K562 (cell line): ENCODE data around the gene FAM107B. TPM values are rescaled to one million over a fixed set of nuclear protein-coding genes. Genes with fewer than 3 reads are reported as not detected.

Experiments used
- polyA plus RNA-seq, 8 experiments: library from polyadenylated mRNA; depleted of rRNA in 4 of 8; stranded (reverse) in 5 of 8; unstranded in 3 of 8; fragments of >200 nt; fragmentation: Nextera tagmentation in 2 of 8; fragmentation: Illumina TruSeq in 1 of 8; extraction: Ambion mirVana in 2 of 8; extraction: Trizol in 1 of 8; gene quantifications; 2 replicates each; pipeline versions ENCODE4 v1.2.1 to v1.2.3, GENCODE V29; 2011 to 2014; ENCODE audit warnings: inconsistent platforms in 1 of 8, missing spikeins in 1 of 8
- small RNA-seq: library from RNA; depleted of rRNA; stranded (forward); fragments of <200 nt; gene quantifications from one replicate; pipeline ENCODE3, GENCODE V24; 2014
- total RNA-seq, 7 experiments: library from RNA; depleted of rRNA in 6 of 7; stranded (reverse); fragments of >200 nt in 6 of 7; fragmentation: Illumina TruSeq in 2 of 7; extraction: Trizol in 2 of 7; gene quantifications; 2 replicates each; pipeline versions ENCODE4 v1.2.1 to v1.2.3, GENCODE V29; 2011 to 2021; ENCODE audit warnings: low replicate concordance in 1 of 7

FAM107B gene
- total and polyA plus RNA-seq, 9 of the 15 experiments (the other 6 are each of a cell fraction or from before 2014, with no cell fraction given) = 0.40 to 2.8 (median 1.4) TPM

Small RNA genes lying within 50 kb of the gene (small RNA-seq; reads per million reads assigned to genes)
- gene RNA5SP302 = 0.29 reads per million

Other genes with a start within 250 kb of the FAM107B start
- 0.64 TPM in 1 of 2 replicates, not detected in the other for gene CDNF, start 63.1 kb upstream of the FAM107B start, total RNA-seq (2014; rRNA removed)
- gene CDNF, start 63.1 kb upstream of the FAM107B start, total RNA-seq (2014; rRNA removed; fragmentation: Illumina TruSeq; extraction: Trizol) = 0.29 and 0.61 TPM in 2 replicates
- gene CDNF, start 63.1 kb upstream of the FAM107B start, total RNA-seq (2015; rRNA removed; fragmentation: Illumina TruSeq; extraction: Trizol) = 0.33 and 0.60 TPM in 2 replicates
- 0.85 and 1.00 TPM in 2 replicates for gene CDNF, start 63.1 kb upstream of the FAM107B start, total RNA-seq (2021)
- 0.93 and 1.6 TPM in 2 replicates for gene CDNF, start 63.1 kb upstream of the FAM107B start, polyA plus RNA-seq (2011; rRNA removed)
- 0.61 and 0.96 TPM in 2 replicates for gene CDNF, start 63.1 kb upstream of the FAM107B start, polyA plus RNA-seq (2014; fragmentation: Illumina TruSeq; extraction: Trizol)
- under 1 TPM; 0.18 to 0.37 TPM for gene CDNF, start 63.1 kb upstream of the FAM107B start, polyA plus RNA-seq (2014; fragmentation: Nextera tagmentation; extraction: Ambion mirVana)
- 1.1 and 1.6 TPM in 2 replicates for gene CDNF, start 63.1 kb upstream of the FAM107B start, polyA plus RNA-seq (2014; rRNA removed)
- gene HSPA14, start 63.4 kb upstream of the FAM107B start, total RNA-seq (2014; rRNA removed) = 38.9 and 47.9 TPM in 2 replicates
- gene HSPA14, start 63.4 kb upstream of the FAM107B start, total RNA-seq (2014; rRNA removed; fragmentation: Illumina TruSeq; extraction: Trizol) = 65.1 and 77.7 TPM in 2 replicates
- 57.5 and 63.2 TPM in 2 replicates for gene HSPA14, start 63.4 kb upstream of the FAM107B start, total RNA-seq (2015; rRNA removed; fragmentation: Illumina TruSeq; extraction: Trizol)
- gene HSPA14, start 63.4 kb upstream of the FAM107B start, total RNA-seq (2021) = 41.9 and 46.2 TPM in 2 replicates
- 52.3 and 71.5 TPM in 2 replicates for gene HSPA14, start 63.4 kb upstream of the FAM107B start, polyA plus RNA-seq (2011; rRNA removed)
- 47.0 and 51.9 TPM in 2 replicates for gene HSPA14, start 63.4 kb upstream of the FAM107B start, polyA plus RNA-seq (2014; fragmentation: Illumina TruSeq; extraction: Trizol)
- 10 to 100 TPM; 70.1 to 75.0 TPM for gene HSPA14, start 63.4 kb upstream of the FAM107B start, polyA plus RNA-seq (2014; fragmentation: Nextera tagmentation; extraction: Ambion mirVana)
- 54.1 and 56.5 TPM in 2 replicates for gene HSPA14, start 63.4 kb upstream of the FAM107B start, polyA plus RNA-seq (2014; rRNA removed)
- 25.0 and 26.9 TPM in 2 replicates for gene MSANTD7, start 63.4 kb upstream of the FAM107B start, total RNA-seq (2014; rRNA removed)
- gene MSANTD7, start 63.4 kb upstream of the FAM107B start, total RNA-seq (2014; rRNA removed; fragmentation: Illumina TruSeq; extraction: Trizol) = 23.6 and 24.5 TPM in 2 replicates
- gene MSANTD7, start 63.4 kb upstream of the FAM107B start, total RNA-seq (2015; rRNA removed; fragmentation: Illumina TruSeq; extraction: Trizol) = 26.6 and 27.3 TPM in 2 replicates
- gene MSANTD7, start 63.4 kb upstream of the FAM107B start, total RNA-seq (2021) = 26.4 and 27.2 TPM in 2 replicates
- gene MSANTD7, start 63.4 kb upstream of the FAM107B start, polyA plus RNA-seq (2011; rRNA removed) = 14.6 and 18.9 TPM in 2 replicates
- 24.3 and 24.7 TPM in 2 replicates for gene MSANTD7, start 63.4 kb upstream of the FAM107B start, polyA plus RNA-seq (2014; fragmentation: Illumina TruSeq; extraction: Trizol)
- gene MSANTD7, start 63.4 kb upstream of the FAM107B start, polyA plus RNA-seq (2014; fragmentation: Nextera tagmentation; extraction: Ambion mirVana) = 1 to 10 TPM; 5.2 to 7.1 TPM
- gene MSANTD7, start 63.4 kb upstream of the FAM107B start, polyA plus RNA-seq (2014; rRNA removed) = 16.2 and 18.8 TPM in 2 replicates
- gene SUV39H2, start 104.0 kb upstream of the FAM107B start, total RNA-seq (2014; rRNA removed) = 26.4 and 28.1 TPM in 2 replicates
- 49.6 and 53.5 TPM in 2 replicates for gene SUV39H2, start 104.0 kb upstream of the FAM107B start, total RNA-seq (2014; rRNA removed; fragmentation: Illumina TruSeq; extraction: Trizol)
- 37.5 and 41.3 TPM in 2 replicates for gene SUV39H2, start 104.0 kb upstream of the FAM107B start, total RNA-seq (2015; rRNA removed; fragmentation: Illumina TruSeq; extraction: Trizol)
- 32.6 and 36.6 TPM in 2 replicates for gene SUV39H2, start 104.0 kb upstream of the FAM107B start, total RNA-seq (2021)
- 28.3 and 40.6 TPM in 2 replicates for gene SUV39H2, start 104.0 kb upstream of the FAM107B start, polyA plus RNA-seq (2011; rRNA removed)
- 38.4 and 54.3 TPM in 2 replicates for gene SUV39H2, start 104.0 kb upstream of the FAM107B start, polyA plus RNA-seq (2014; fragmentation: Illumina TruSeq; extraction: Trizol)
- gene SUV39H2, start 104.0 kb upstream of the FAM107B start, polyA plus RNA-seq (2014; fragmentation: Nextera tagmentation; extraction: Ambion mirVana) = 10 to 100 TPM; 41.7 to 45.7 TPM
- 24.1 and 27.0 TPM in 2 replicates for gene SUV39H2, start 104.0 kb upstream of the FAM107B start, polyA plus RNA-seq (2014; rRNA removed)
- gene DCLRE1C, start 179.2 kb upstream of the FAM107B start, total RNA-seq (2014; rRNA removed) = 8.8 and 10.5 TPM in 2 replicates
- 21.4 and 22.2 TPM in 2 replicates for gene DCLRE1C, start 179.2 kb upstream of the FAM107B start, total RNA-seq (2014; rRNA removed; fragmentation: Illumina TruSeq; extraction: Trizol)
- 19.5 and 19.6 TPM in 2 replicates for gene DCLRE1C, start 179.2 kb upstream of the FAM107B start, total RNA-seq (2015; rRNA removed; fragmentation: Illumina TruSeq; extraction: Trizol)
- gene DCLRE1C, start 179.2 kb upstream of the FAM107B start, total RNA-seq (2021) = 10.5 and 13.0 TPM in 2 replicates
- 7.6 and 10.5 TPM in 2 replicates for gene DCLRE1C, start 179.2 kb upstream of the FAM107B start, polyA plus RNA-seq (2011; rRNA removed)
- gene DCLRE1C, start 179.2 kb upstream of the FAM107B start, polyA plus RNA-seq (2014; fragmentation: Illumina TruSeq; extraction: Trizol) = 13.9 and 15.5 TPM in 2 replicates
- gene DCLRE1C, start 179.2 kb upstream of the FAM107B start, polyA plus RNA-seq (2014; fragmentation: Nextera tagmentation; extraction: Ambion mirVana) = 10 to 100 TPM; 15.6 to 22.0 TPM
- gene DCLRE1C, start 179.2 kb upstream of the FAM107B start, polyA plus RNA-seq (2014; rRNA removed) = 8.3 and 10.0 TPM in 2 replicates
- gene MEIG1, start 184.5 kb upstream of the FAM107B start, total RNA-seq (2014; rRNA removed) = 1.7 TPM in 1 of 2 replicates, not detected in the other
- 0.58 TPM in 1 of 2 replicates, not detected in the other for gene MEIG1, start 184.5 kb upstream of the FAM107B start, total RNA-seq (2014; rRNA removed; fragmentation: Illumina TruSeq; extraction: Trizol)
- gene MEIG1, start 184.5 kb upstream of the FAM107B start, total RNA-seq (2015; rRNA removed; fragmentation: Illumina TruSeq; extraction: Trizol) = not detected in 2 replicates
- gene MEIG1, start 184.5 kb upstream of the FAM107B start, total RNA-seq (2021) = not detected in 2 replicates
- gene MEIG1, start 184.5 kb upstream of the FAM107B start, polyA plus RNA-seq (2011; rRNA removed) = 0.51 TPM in 1 of 2 replicates, not detected in the other
- 0.42 TPM in 1 of 2 replicates, not detected in the other for gene MEIG1, start 184.5 kb upstream of the FAM107B start, polyA plus RNA-seq (2014; fragmentation: Illumina TruSeq; extraction: Trizol)
- gene MEIG1, start 184.5 kb upstream of the FAM107B start, polyA plus RNA-seq (2014; fragmentation: Nextera tagmentation; extraction: Ambion mirVana) = under 1 TPM; 0.50 to 0.77 TPM
- 0.19 and 0.78 TPM in 2 replicates for gene MEIG1, start 184.5 kb upstream of the FAM107B start, polyA plus RNA-seq (2014; rRNA removed)